Loucy (cell line): ENCODE measurements around the gene NADSYN1.

Experiments used
- H2AFZ ChIP-seq: fragments of 200-600 bp; sonication (generic); 2 replicates; pipeline ENCODE4 v1.6.0; 2016; ENCODE audit warnings: antibody characterized with exemption, mild to moderate bottlenecking, low read length, moderate library complexity
- H3F3A ChIP-seq: fragments of 200-600 bp; 2 replicates; pipeline ENCODE4 v1.6.0; 2016; ENCODE audit warnings: antibody characterized with exemption, low read depth, mild to moderate bottlenecking
- H3K27me3 ChIP-seq: fragments of 200-600 bp; sonication (generic); 2 replicates; pipeline ENCODE4 v1.6.1; 2014; ENCODE audit warnings: low read length, mild to moderate bottlenecking; ENCODE audit not compliant: insufficient read depth, poor library complexity, severe bottlenecking
- H3K36me3 ChIP-seq: fragments of 200-600 bp; sonication (generic); 2 replicates; pipeline ENCODE4 v1.6.1; 2016; ENCODE audit warnings: low read length; ENCODE audit not compliant: insufficient read depth
- H3K4me1 ChIP-seq: fragments of 200-600 bp; sonication (generic); 2 replicates; pipeline ENCODE4 v1.5.1; 2014; ENCODE audit warnings: low read length, mild to moderate bottlenecking; ENCODE audit not compliant: insufficient read depth, poor library complexity, severe bottlenecking
- H3K4me2 ChIP-seq: fragments of 200-600 bp; sonication (generic); 2 replicates; pipeline ENCODE4 v1.6.0; 2014; ENCODE audit warnings: antibody characterized with exemption, low read length, low read depth, mild to moderate bottlenecking; ENCODE audit not compliant: poor library complexity, severe bottlenecking
- H3K4me3 ChIP-seq: fragments of 200-600 bp; sonication (generic); 2 replicates; pipeline ENCODE4 v1.5.1; 2014; ENCODE audit warnings: low read length, mild to moderate bottlenecking, mixed read lengths; ENCODE audit not compliant: poor library complexity, severe bottlenecking
- H3K79me2 ChIP-seq: fragments of 200-600 bp; sonication (generic); 2 replicates; pipeline ENCODE4 v1.6.1; 2014; ENCODE audit warnings: low read length; ENCODE audit not compliant: insufficient read depth
- H3K9ac ChIP-seq: fragments of 200-600 bp; sonication (generic); 2 replicates; pipeline ENCODE4 v1.6.0; 2014; ENCODE audit warnings: mild to moderate bottlenecking, low read depth, low read length, moderate library complexity; ENCODE audit not compliant: poor library complexity, severe bottlenecking
- H3K9me2 ChIP-seq: fragments of 200-600 bp; sonication (generic); replicated peaks from 2 replicates; pipeline ENCODE4 v1.6.1; 2016; ENCODE audit warnings: low read depth, low read length, mixed read lengths
- H3K9me3 ChIP-seq: fragments of 200-600 bp; sonication (generic); 2 replicates; pipeline ENCODE4 v1.6.1; 2014; ENCODE audit warnings: mild to moderate bottlenecking, antibody characterized with exemption, low read length, low read depth; ENCODE audit not compliant: insufficient read depth
- H4K20me1 ChIP-seq: fragments of 200-600 bp; sonication (generic); 2 replicates; pipeline ENCODE4 v1.6.0; 2014; ENCODE audit warnings: antibody characterized with exemption, low read length, mild to moderate bottlenecking; ENCODE audit not compliant: insufficient read depth, poor library complexity, severe bottlenecking
- CTCF ChIP-seq: fragments of 200-600 bp; sonication (generic); conservative IDR thresholded peaks from 2 replicates; pipeline ENCODE4 v1.5.1; 2014; ENCODE audit warnings: mild to moderate bottlenecking, antibody characterized with exemption, low read length
- EZH2phosphoT487 ChIP-seq: fragments of 200-600 bp; IDR thresholded peaks from 2 replicates; pipeline ENCODE4 v1.6.1; 2018; ENCODE audit warnings: antibody characterized with exemption, mild to moderate bottlenecking, moderate library complexity, borderline replicate concordance

Gene NADSYN1

DNA sequence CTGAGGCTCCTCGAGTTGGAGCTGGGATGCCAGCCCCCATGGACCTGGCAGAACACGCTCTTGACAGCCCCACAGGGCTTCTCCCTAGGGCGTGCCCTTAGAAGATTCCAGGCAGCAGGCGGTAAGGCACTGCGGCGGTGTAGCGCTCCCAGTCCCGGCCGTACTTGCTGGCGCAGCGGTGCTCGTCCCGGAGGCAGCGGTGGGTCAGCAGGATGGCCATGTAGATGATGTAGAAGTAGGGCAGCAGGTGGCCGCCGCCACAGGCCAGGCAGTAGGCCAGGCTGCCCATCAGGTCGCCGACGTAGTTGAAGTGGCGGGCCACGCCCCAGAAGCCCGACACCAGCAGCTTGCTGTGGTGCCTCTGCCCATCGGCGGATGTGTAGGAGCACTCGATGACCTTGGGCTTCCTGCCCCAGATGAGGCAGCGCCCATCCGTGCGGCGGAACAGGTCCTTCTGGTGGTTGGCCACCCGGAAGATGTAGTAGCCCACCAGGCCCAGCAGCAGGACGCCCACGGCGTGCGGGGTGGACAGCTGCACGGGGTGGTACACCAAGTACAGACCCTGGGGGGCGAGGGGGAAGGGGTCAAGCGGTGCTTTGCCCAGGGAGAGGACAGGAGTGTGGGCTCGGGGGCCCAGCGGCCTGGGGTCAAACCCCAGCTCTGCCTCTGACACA is 17.6 kb upstream of the NADSYN1 start:
- TF ChIP-seq EZH2phosphoT487 (no peak), CTCF (no peak)
- H3K79me2 ChIP-seq: no peaks in the 10 kb centered on the region
- H3K36me3 ChIP-seq: peaks cover 35% of the 10 kb centered on the region; the same call in 1 of the 2 replicates
- H3F3A ChIP-seq: no peaks in the 10 kb centered on the region
- H3K27me3 ChIP-seq: no peaks in the 10 kb centered on the region
- no peaks in the 10 kb centered on the region for H3K9me3 ChIP-seq
- no peak overlapping the region for H3K4me2 ChIP-seq
- no peaks in the 10 kb centered on the region for H3K9me2 ChIP-seq
- no peak overlapping the region for H3K9ac ChIP-seq
- H2AFZ ChIP-seq: no peak overlapping the region
- H3K4me1 ChIP-seq: no peaks in the 10 kb centered on the region
- no peaks in the 10 kb centered on the region for H4K20me1 ChIP-seq
- H3K4me3 ChIP-seq: no peak overlapping the region

GRCh38 chr11:71436861-71437260 is 16.1 kb upstream of the NADSYN1 start:
- peaks cover 49% of the 10 kb centered on the region; the same call in 1 of the 2 replicates for H3K36me3 ChIP-seq
- H3F3A ChIP-seq: no peaks in the 10 kb centered on the region
- no peaks in the 10 kb centered on the region for H3K27me3 ChIP-seq
- H3K9me2 ChIP-seq: no peaks in the 10 kb centered on the region
- H3K4me3 ChIP-seq: no peak overlapping the region
- no peak overlapping the region for H2AFZ ChIP-seq
- no peaks in the 10 kb centered on the region for H4K20me1 ChIP-seq
- TF ChIP-seq CTCF: no peak
- no peak for TF ChIP-seq EZH2phosphoT487
- no peak overlapping the region for H3K9ac ChIP-seq
- H3K4me2 ChIP-seq: no peak overlapping the region
- no peaks in the 10 kb centered on the region for H3K79me2 ChIP-seq
- no peaks in the 10 kb centered on the region for H3K4me1 ChIP-seq
- no peaks in the 10 kb centered on the region for H3K9me3 ChIP-seq

- H3K4me2 ChIP-seq: no peak overlapping the region
- H3K27me3 ChIP-seq: no peaks in the 10 kb centered on the region
- H3K9me3 ChIP-seq: no peaks in the 10 kb centered on the region
- H3K9me2 ChIP-seq: no peaks in the 10 kb centered on the region
- no peak overlapping the region for H3K4me3 ChIP-seq
- H2AFZ ChIP-seq: no peak overlapping the region
- TF ChIP-seq CTCF (no peak), EZH2phosphoT487 (no peak)
- no peaks in the 10 kb centered on the region for H3K79me2 ChIP-seq
- H3K9ac ChIP-seq: no peak overlapping the region
- H4K20me1 ChIP-seq: no peaks in the 10 kb centered on the region
- peaks cover 49% of the 10 kb centered on the region; the same call in 1 of the 2 replicates for H3K36me3 ChIP-seq
- H3F3A ChIP-seq: no peaks in the 10 kb centered on the region
- no peaks in the 10 kb centered on the region for H3K4me1 ChIP-seq
Measured at GRCh38 chr11:71437399-71437798, 15.6 kb upstream of the NADSYN1 start.
